ENCODE results near the gene GAS5.
"Not testable (repeated sequence)": the region's sequence is repeated elsewhere in the genome, so short reads cannot be mapped to it uniquely, and the experiment has no call there.

Gene GAS5

GRCh38 chr1:173867753-173868265 is at the start of gene GAS5:
Gene GAS5, minus strand, starts transcription at chr1:173867989.
- DNase-seq (ENCODE audit: low read depth in 2 of 2) = peak; percentile 99

GRCh38 chr1:173917149-173917548 is 49.4 kb upstream of the GAS5 start, which contains the start of gene SERPINC1:
Gene SERPINC1, minus strand, starts transcription at chr1:173917327. Its CDS starts 68 bp downstream, at chr1:173917259.
- DNase-seq (ENCODE audit: low read depth in 2 of 2) = no peak

- no peak for DNase-seq (ENCODE audit: low read depth in 2 of 2)
Measured at GRCh38 chr1:173916667-173917066, 48.9 kb upstream of the GAS5 start.

GRCh38 chr1:173915596-173915995 is 47.8 kb upstream of the GAS5 start:
- DNase-seq (ENCODE audit: low read depth in 2 of 2) = no peak

GRCh38 chr1:173914366-173914871 is 46.6 kb upstream of the GAS5 start:
- no peak for DNase-seq (ENCODE audit: low read depth in 2 of 2)

GRCh38 chr1:173913111-173913510 is 45.3 kb upstream of the GAS5 start:
- DNase-seq (ENCODE audit: low read depth in 2 of 2) = no peak

- no peak for DNase-seq (ENCODE audit: low read depth in 2 of 2)
Measured at GRCh38 chr1:173903827-173904531, 36.2 kb upstream of the GAS5 start.

GRCh38 chr1:173900992-173901391 is 33.2 kb upstream of the GAS5 start:
- DNase-seq (ENCODE audit: low read depth in 2 of 2) = no peak

GRCh38 chr1:173900427-173900826 is 32.6 kb upstream of the GAS5 start:
- no peak for DNase-seq (ENCODE audit: low read depth in 2 of 2)

GRCh38 chr1:173894189-173894588 is 26.4 kb upstream of the GAS5 start:
- DNase-seq (ENCODE audit: low read depth in 2 of 2) = no peak

GRCh38 chr1:173893611-173894010 is 25.8 kb upstream of the GAS5 start:
- DNase-seq (ENCODE audit: low read depth in 2 of 2) = no peak

GRCh38 chr1:173889885-173890284 is 22.1 kb upstream of the GAS5 start:
- no peak for DNase-seq (ENCODE audit: low read depth in 2 of 2)

GRCh38 chr1:173888749-173889148 is 21.0 kb upstream of the GAS5 start:
- DNase-seq (ENCODE audit: low read depth in 2 of 2) = no peak

GRCh38 chr1:173887627-173888026 is 19.8 kb upstream of the GAS5 start:
- DNase-seq (ENCODE audit: low read depth in 2 of 2) = no peak

GRCh38 chr1:173886746-173887611 is 19.2 kb upstream of the GAS5 start:
- DNase-seq (ENCODE audit: low read depth in 2 of 2) = no peak

- DNase-seq (ENCODE audit: low read depth in 2 of 2) = no peak
Measured at GRCh38 chr1:173884701-173885100, 16.9 kb upstream of the GAS5 start.

GRCh38 chr1:173881117-173881516 is 13.3 kb upstream of the GAS5 start:
- not testable (repeated sequence) for DNase-seq (ENCODE audit: low read depth in 2 of 2)

- DNase-seq (ENCODE audit: low read depth in 2 of 2) = no peak
Measured at GRCh38 chr1:173878251-173878650, 10.5 kb upstream of the GAS5 start.

- DNase-seq (ENCODE audit: low read depth in 2 of 2) = no peak
Measured at GRCh38 chr1:173876732-173877131, 8.9 kb upstream of the GAS5 start.

GRCh38 chr1:173871500-173871899 is 3.7 kb upstream of the GAS5 start:
- no peak for DNase-seq (ENCODE audit: low read depth in 2 of 2)

- DNase-seq (ENCODE audit: low read depth in 2 of 2) = no peak
Measured at GRCh38 chr1:173871091-173871490, 3.3 kb upstream of the GAS5 start.

GRCh38 chr1:173870252-173871075 is 2.7 kb upstream of the GAS5 start:
- no peak for DNase-seq (ENCODE audit: low read depth in 2 of 2)
